ENCODE data around the gene FGF18. TPM values are rescaled to one million over a fixed set of nuclear protein-coding genes. Genes with fewer than 3 reads are reported as not detected.

FGF18 gene
- total RNA-seq, 1 donor, result under 0.01 TPM

- peaks cover 48% of the 10 kb centered on the region for H3K79me2 ChIP-seq (ENCODE audit: insufficient read depth, low read length)
- H3K4me1 ChIP-seq (ENCODE audit: insufficient read depth, low read length), result peaks cover 21% of the 10 kb centered on the region
- DNase-seq (ENCODE audit: insufficient read length, low spot score, missing footprints), result peak; percentile 98
Observed at GRCh38 chr5:171387345-171387969, 32.0 kb upstream of the FGF18 start, which contains the start of gene NPM1. TSS of gene NPM1 (plus strand) at chr5:171387849. CDS start at chr5:171387949, 100 bp downstream.

GRCh38 chr5:171387970-171388815 lies 31.3 kb upstream of the FGF18 start:
- peak; percentile 90 for DNase-seq (ENCODE audit: insufficient read length, low spot score, missing footprints)

More at GRCh38 chr5:171387345-171387969, 32.0 kb upstream of the FGF18 start, which contains the start of gene NPM1:
- Histone ChIP-seq H3K27me3 (ENCODE audit: insufficient read depth, low read length) (no peaks in the 10 kb centered on the region), H3K4me3 (ENCODE audit: insufficient read depth, low read length) (peak within 1 kb of the TSS; percentile 93), H4K20me1 (ENCODE audit: insufficient read depth, low read length) (peaks cover 46% of the 10 kb centered on the region), H3K36me3 (ENCODE audit: insufficient read depth, low read length) (peaks cover 34% of the 10 kb centered on the region), H2AFZ (ENCODE audit: low read length) (peak within 1 kb of the TSS; percentile 87), H3K9me3 (ENCODE audit: low read depth, low read length) (no peaks in the 10 kb centered on the region), H3K4me2 (ENCODE audit: insufficient read depth, low read length) (peak within 1 kb of the TSS; percentile 85), H3K27ac (ENCODE audit: low read depth, low read length) (peak within 1 kb of the TSS; percentile 89)
- no peak for TF ChIP-seq CTCF (IDR thresholded peaks at IDR 0.05; ENCODE audit: extremely low read depth, low read depth, low read length)

GRCh38 chr5:171388816-171389168 lies 30.7 kb upstream of the FGF18 start:
- Histone ChIP-seq H3K79me2 (ENCODE audit: insufficient read depth, low read length) (peaks cover 61% of the 10 kb centered on the region), H3K4me1 (ENCODE audit: insufficient read depth, low read length) (peaks cover 21% of the 10 kb centered on the region), H3K27me3 (ENCODE audit: insufficient read depth, low read length) (no peaks in the 10 kb centered on the region), H3K4me3 (ENCODE audit: insufficient read depth, low read length) (peak overlapping the region; percentile 93), H4K20me1 (ENCODE audit: insufficient read depth, low read length) (peaks cover 58% of the 10 kb centered on the region), H3K36me3 (ENCODE audit: insufficient read depth, low read length) (peaks cover 47% of the 10 kb centered on the region), H3K27ac (ENCODE audit: low read depth, low read length) (peak overlapping the region; percentile 89), H2AFZ (ENCODE audit: low read length) (no peak overlapping the region), H3K9me3 (ENCODE audit: low read depth, low read length) (no peaks in the 10 kb centered on the region), H3K4me2 (ENCODE audit: insufficient read depth, low read length) (peak overlapping the region; percentile 77)
- no peak for TF ChIP-seq CTCF (IDR thresholded peaks at IDR 0.05; ENCODE audit: extremely low read depth, low read depth, low read length)
- no peak for DNase-seq (ENCODE audit: insufficient read length, low spot score, missing footprints)

More at GRCh38 chr5:171387970-171388815, 31.3 kb upstream of the FGF18 start:
- Histone ChIP-seq H4K20me1 (ENCODE audit: insufficient read depth, low read length) (peaks cover 52% of the 10 kb centered on the region), H3K36me3 (ENCODE audit: insufficient read depth, low read length) (peaks cover 41% of the 10 kb centered on the region), H3K4me3 (ENCODE audit: insufficient read depth, low read length) (peak overlapping the region; percentile 93), H3K27ac (ENCODE audit: low read depth, low read length) (peak overlapping the region; percentile 89), H3K4me1 (ENCODE audit: insufficient read depth, low read length) (peaks cover 21% of the 10 kb centered on the region), H3K27me3 (ENCODE audit: insufficient read depth, low read length) (no peaks in the 10 kb centered on the region), H2AFZ (ENCODE audit: low read length) (no peak overlapping the region), H3K9me3 (ENCODE audit: low read depth, low read length) (no peaks in the 10 kb centered on the region), H3K79me2 (ENCODE audit: insufficient read depth, low read length) (peaks cover 55% of the 10 kb centered on the region), H3K4me2 (ENCODE audit: insufficient read depth, low read length) (peak overlapping the region; percentile 77)
- no peak for TF ChIP-seq CTCF (IDR thresholded peaks at IDR 0.05; ENCODE audit: extremely low read depth, low read depth, low read length)
